Subcutaneous adipose tissue (tissue), 4 donors: ENCODE data around the gene MDP1. TPM values are rescaled to one million over a fixed set of nuclear protein-coding genes. Genes with fewer than 3 reads are reported as not detected.

Experiments
- total RNA-seq, 4 donors: library from RNA; depleted of rRNA; stranded (reverse); fragments of >200 nt; gene quantifications; one replicate each; pipeline ENCODE4 v1.1.0, GENCODE V29; 2016
- TF ChIP-seq, protein P1 (sequence below): fragments of 450-650 bp; IDR thresholded peaks from one replicate; pipeline ENCODE4 v1.5.1; 2016; ENCODE audit warnings: low read depth, mild to moderate bottlenecking, control low read depth, antibody characterized with exemption, moderate library complexity

The MDP1 gene
- total RNA-seq, 4 donors from 2014 or later: 14.3 to 30.3 (median 24.1) TPM

DNA sequence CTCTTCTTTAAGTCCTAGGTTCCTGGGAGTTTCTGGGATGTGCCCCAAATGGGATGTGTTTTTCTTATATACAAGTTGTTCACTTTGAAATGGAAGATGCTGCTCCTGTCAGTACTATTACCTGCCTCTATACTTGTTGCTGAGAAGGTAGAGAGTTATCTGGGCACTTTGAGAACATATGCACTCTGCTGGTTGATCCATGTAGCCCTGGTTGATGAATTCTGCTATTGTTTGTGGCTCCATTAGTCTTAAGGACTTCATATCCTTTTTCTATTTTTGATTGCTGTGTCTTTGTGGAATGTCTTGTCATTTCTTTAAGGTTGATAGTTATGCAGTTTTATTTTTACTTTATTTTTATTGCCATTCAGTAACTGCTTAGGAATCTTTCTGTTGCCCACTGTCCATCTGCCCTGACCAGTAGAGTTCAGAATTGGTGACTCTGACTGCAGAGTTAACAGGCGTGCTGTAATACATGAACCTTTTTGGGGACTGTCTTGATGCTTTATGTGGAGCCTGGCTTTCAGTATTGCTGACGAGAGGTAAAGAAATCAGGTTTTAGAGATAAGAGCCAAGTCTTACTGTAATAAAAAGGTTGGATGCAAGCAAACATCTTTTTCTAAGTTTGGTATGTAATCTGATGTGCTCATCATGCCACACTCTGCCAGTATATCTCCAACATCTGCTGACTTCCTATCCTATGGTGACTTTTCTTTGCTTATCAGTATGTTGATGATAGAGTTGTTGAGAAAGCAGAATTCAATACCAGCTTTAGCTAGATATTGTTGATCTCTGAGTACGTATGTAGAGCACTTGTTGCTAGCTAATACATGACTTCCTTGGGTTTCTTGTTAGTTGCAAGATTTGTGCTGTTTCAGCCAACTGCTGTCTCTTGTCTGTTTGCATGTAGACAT is 18.5 kb upstream of the MDP1 start:
- TF ChIP-seq, protein P1, sequence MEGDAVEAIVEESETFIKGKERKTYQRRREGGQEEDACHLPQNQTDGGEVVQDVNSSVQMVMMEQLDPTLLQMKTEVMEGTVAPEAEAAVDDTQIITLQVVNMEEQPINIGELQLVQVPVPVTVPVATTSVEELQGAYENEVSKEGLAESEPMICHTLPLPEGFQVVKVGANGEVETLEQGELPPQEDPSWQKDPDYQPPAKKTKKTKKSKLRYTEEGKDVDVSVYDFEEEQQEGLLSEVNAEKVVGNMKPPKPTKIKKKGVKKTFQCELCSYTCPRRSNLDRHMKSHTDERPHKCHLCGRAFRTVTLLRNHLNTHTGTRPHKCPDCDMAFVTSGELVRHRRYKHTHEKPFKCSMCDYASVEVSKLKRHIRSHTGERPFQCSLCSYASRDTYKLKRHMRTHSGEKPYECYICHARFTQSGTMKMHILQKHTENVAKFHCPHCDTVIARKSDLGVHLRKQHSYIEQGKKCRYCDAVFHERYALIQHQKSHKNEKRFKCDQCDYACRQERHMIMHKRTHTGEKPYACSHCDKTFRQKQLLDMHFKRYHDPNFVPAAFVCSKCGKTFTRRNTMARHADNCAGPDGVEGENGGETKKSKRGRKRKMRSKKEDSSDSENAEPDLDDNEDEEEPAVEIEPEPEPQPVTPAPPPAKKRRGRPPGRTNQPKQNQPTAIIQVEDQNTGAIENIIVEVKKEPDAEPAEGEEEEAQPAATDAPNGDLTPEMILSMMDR: no peak

DNA sequence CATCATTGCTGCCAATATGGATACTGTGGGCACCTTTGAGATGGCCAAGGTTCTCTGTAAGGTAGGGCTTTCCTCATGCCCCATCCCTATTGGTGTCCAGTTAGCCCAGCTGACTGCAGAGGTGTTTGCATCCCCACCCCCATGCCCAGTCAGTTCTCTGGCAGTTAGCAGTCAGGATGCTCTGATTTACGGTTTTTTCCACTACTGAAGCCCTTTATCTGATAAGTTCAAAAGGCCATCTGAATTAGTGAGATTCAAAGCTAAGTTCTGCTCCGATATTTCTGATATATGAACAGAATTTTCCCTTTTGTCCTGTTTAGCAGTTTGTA is 17.6 kb upstream of the MDP1 start:
- TF ChIP-seq, protein P1: no peak

DNA sequence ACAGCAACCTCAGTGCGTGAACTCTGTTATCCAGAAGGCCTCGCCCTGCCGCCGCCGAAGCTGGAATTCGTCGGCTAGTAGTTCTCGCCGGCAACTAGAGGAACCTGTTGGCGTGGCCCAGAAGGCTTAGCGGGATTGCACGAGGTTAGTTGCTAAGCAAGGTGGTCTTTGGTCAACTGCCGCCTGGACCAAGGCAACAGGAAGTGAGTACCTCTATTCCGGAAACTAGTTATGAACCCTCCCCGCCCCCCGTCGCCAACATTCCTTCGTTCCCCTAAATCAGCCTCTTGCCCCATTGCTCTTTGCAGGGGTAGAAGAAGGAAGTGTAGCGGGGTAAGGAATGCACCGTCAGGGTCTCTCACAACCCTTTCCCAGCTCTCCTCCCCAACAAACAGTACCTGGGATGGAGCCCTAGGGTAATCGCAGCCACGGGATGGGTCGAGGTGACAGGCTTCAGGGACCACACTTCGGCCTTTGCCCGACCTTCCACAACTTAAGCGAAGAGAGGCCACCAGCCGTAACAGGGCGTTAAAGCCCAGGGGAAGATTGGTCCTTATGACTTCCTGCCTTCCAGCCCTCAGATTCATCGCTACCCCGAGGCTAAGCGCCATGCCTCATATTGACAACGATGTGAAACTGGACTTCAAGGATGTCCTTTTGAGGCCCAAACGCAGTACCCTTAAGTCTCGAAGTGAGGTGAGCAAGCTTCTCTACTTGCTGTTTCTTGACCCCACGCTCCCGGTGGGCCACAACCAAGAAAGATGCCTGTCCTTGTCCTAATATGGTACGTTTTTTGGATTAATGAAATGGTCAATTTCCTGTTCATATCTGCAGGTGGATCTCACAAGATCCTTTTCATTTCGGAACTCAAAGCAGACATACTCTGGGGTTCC is 17.0 kb upstream of the MDP1 start, which contains the start of gene GMPR2:
Gene GMPR2, plus strand, starts transcription at position 285 of the 893 bp plus-strand sequence. Its CDS starts 325 bp downstream, at position 610.
- TF ChIP-seq, protein P1: no peak

DNA sequence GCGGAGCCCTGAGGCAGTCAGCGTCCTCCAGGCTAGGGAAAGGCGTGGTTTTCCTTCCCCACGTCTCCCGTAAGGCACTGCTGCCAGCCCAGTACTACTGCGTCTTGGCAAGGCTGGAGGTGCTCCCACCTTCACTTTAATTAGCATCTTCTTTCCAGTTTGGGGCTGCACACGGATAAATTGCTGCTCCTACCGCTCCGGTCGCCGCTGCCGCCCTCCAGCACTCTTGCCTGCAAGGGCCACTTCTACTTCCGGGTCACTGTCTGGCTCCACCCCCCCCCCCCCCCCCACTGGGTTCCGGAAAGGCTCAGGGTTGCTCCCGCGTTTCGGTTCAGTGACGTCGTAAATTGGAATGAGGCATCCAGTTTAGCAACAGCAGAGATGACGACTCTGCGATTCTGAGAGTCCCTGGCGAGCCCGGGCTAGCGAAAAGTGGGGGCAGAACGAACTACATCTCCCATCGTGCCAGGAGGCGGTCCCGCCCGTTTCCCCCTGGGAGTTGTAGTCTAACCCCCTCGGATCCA is 16.3 kb upstream of the MDP1 start, which contains the start of gene NEDD8:
Gene NEDD8, minus strand, starts transcription at position 247 of the 524 bp plus-strand sequence. Its CDS starts 100 bp downstream, at position 147.
- TF ChIP-seq, protein P1: no peak

DNA sequence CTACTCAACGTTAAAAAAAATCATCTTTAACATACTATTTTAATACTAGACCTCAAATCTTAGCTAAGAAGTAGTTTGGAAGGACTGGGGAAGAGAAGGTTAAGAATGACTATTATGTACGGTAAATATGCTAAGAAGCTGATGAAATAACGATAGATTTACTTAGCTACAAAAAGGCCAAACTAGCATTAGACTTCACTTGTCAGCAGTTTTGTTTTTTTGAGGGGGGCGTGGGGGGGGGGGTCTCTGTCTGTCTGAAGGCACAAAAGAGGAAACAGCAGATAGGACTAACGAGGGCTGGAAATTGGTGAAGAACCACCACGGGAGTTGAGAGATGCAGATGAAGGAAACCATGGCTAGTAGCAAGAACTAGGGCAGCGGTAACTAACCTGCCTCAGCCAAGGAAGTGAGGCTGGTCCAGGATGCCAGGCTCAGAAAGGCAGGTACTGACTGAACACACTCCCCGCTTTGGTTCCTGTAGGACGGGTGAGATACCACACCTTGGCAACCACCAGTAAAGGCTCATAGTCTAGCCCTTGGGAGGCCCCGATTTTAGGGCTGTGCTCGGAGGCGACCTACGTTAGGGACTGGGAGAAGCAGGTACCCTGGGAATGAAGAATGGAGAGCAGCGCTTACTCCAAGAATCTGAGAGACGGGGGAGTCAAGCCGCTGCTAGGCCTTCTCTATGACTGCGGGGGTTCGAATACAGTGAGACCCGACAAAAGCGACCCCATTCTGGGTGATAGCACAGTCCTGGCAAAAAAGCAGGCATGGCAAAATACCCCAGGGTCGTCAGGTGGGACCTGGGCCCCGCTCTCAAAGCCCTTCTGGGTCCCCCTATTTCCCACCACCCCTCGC is 15.6 kb upstream of the MDP1 start:
- TF ChIP-seq, protein P1: no peak

DNA sequence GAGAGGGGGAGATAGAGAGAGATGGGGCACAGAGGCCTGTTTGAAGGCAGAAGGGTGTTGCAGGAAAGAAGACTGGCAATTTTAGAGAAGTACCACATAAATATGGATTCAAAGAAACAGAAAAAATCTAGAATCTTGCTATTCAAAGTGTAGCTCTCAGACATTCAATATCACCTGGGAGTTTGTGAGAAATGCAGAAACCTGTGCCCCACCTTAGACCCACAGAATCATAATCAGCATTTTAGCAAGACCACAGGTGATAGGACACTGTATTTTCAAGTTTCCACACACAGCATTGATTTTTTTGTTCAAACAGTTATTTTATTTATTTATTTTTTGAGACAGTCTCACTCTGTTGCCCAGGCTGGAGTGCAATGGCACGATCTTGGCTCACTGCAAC is 13.0 kb upstream of the MDP1 start:
- TF ChIP-seq, protein P1: no peak
